Activated effector memory CD4-positive, alpha-beta T cell treated with Interleukin-2 at 50 U/mL for 16 hours (primary cell): ENCODE measurements around the gene TBCD.

Experiments
- DNase-seq: peaks from one replicate; pipeline ENCODE4 v3.0.0-alpha.2; 2020

The TBCD gene

DNA sequence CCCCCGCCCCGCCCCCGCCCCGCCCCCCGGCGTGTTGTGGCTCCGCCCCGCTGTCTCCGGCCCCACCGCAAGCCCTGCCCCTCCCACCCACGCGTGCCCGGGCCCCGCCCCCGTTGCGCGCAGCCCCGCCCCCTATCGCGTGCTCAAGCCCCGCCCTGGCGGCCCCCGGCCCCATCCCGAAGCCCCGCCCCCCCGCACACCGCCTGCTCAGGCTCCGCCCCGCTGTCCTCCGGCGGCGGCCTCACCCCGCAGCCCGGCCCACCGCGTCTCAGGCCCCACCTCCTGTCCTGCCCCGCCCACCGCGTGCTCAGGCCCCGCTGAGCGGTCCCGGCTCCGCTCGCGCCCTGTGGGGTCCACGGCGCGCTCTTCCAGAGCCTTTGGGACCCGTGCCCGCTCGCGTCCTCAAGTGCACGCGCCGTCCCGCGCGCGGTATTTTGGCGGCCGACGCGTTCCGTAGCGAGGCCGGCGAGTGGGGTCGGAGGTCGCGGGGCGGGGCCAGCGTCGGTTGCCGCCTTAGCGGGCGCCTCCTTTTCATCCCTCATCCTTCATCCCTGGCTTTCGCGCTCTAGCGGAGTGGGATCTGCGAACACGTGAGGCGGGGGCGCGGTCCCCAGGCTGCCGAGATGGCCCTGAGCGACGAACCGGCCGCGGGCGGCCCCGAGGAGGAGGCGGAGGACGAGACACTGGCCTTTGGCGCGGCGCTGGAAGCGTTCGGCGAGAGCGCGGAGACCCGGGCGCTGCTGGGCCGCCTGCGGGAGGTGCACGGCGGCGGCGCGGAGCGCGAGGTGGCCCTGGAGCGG lies at the start of gene TBCD:
Gene TBCD, plus strand, starts transcription at position 495 of the 800 bp plus-strand sequence. Its CDS starts 129 bp downstream, at position 624.
- DNase-seq, result peak; percentile 82

DNA sequence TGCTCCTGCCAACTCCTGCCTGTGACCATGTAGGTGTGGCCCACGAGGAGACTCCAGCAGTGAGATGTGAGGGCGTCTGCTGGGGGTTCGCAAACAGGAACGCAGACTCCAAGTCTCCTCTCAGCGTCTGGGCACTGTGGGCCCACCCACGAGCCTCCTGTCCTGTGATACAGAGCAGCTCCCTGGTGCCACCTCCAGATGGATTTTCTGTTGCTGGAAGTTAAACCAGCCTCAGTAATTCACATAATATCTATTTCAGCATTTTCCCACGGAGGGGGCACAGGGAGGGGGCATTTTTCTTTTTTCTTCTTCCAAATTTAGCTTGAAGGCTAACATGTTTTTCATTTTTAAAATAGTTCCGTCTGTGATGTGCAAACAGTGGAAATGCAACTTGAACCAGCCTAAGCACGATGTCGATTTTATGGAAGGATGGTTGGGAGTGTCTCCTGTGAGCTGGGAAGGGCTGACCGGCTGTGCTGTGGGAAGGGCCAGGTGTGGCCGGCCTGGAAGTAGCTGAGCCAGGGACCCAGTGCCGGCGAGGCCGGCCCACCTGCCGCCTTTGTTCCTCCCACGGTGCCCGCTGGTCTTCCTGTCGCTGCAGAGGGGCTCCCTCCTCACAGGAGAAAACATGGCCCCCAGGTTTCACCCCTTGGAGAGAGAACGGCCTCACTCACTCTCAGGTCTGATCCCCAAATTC lies 49.5 kb upstream of the TBCD start:
- no peak for DNase-seq

DNA sequence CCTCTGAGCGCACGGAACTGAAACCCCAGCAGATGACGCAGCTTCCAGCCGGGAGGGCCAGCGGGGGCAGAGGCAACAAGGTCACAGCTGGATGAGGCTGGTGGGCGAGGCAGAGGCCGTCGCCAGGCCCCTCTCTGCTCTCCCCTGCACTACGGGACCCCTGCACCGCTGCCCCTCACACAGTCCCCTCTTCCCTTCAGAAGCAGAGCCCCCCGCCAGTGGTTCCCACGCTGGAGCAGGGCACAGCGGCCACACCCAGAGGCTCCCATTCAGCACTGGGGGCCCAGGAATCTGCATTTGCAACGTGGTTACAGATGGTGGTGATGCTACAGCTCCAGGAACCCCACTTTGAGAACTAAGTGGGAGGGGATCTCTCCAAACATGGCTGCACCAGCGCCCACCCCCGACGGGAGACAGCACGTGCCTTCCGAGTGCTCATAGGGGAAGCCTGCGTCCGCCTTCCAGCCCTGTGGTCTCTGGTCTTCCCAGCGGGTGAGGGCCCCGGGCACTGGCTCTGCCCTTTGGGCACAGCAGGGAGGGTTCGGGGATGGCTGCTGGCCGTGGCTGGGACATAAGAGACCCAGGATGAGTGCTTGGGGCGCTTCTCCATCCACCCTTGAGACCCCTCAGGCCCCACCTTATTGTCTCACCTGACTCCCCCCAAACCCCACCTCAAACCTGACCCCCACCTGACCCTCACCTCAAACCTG lies 48.7 kb upstream of the TBCD start:
- no peak for DNase-seq

DNA sequence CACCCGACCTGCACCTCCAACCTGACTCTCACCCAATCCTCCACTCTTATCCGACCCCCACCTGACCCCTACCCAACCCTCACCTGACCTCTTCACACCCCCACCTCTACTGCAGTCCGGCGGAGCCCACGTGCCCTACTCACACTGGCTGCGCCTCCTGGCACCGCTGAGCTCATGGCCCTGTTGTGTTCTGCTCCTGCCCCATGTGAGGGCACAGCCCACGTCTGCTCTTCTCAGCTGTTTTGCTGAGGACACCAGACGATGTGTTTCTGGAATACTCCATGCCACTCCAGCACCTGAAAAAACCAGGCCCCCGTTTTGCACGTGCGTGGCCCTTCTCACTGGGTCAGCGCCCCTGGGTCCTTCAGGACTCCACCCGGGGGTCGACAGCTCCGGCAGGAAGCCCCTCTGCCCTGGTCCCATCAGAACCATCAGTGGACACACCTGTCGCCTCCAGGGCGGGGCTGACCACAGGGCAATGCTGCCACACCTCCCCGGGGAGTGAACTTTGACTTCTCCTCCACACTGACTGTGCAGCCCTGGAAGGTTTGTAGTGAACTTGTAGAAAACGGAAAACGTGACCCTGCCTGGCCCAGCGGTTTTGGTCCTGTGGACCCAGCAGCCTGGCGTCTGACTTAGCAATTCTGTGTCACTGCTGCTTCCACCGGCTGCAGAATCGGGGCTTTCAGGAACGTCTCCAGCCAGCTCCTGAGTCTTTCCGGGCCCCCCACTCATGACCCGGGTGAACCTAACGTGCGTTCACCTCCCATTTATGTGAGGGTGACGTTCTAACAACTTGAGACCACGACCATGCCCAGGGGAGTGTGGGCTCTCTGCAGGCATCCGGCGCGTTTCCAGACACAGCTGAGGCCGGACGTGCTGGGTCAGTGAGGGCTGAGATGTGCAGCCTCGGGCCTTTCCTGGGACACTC lies 47.7 kb upstream of the TBCD start:
- no peak for DNase-seq

DNA sequence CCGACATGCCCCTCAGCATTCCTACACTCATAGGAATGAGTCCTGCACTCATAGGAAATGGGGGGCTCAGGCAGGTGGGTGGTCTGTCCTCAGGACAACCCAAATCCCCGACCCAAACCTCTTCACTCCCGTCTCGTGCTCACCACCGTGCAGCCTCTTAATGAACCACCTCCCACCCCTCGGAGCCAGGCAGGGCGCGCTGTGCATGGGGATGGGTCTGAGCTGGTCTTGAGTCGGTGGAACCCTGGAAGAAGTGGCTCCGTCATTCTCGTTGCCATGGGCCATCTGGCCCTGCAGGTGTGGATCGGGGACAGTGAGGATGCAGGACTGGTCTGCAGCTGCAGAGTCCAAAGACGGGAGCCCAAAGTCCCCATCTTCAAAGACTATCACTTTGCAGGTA lies 47.0 kb upstream of the TBCD start:
- DNase-seq, result no peak

DNA sequence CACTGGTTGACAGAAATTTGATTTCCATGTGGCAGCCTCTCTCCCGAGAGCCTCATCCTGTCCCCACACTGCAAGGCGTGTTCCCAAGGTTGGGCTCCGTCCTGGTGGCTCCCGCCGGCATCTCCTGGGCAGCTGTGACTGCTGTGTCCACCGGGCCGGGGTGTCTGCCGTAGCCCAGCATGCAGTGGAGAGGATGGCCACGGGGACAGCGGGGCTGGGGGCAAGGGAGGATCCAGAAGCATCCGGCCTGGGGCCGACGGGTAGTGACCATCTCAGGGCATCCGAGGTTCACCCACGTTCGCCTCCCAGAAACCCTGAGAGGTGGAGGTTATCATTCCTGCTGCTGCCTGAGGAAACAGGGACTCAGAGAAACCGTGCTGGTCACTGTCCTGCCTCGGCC lies 46.1 kb upstream of the TBCD start:
- no peak for DNase-seq

DNA sequence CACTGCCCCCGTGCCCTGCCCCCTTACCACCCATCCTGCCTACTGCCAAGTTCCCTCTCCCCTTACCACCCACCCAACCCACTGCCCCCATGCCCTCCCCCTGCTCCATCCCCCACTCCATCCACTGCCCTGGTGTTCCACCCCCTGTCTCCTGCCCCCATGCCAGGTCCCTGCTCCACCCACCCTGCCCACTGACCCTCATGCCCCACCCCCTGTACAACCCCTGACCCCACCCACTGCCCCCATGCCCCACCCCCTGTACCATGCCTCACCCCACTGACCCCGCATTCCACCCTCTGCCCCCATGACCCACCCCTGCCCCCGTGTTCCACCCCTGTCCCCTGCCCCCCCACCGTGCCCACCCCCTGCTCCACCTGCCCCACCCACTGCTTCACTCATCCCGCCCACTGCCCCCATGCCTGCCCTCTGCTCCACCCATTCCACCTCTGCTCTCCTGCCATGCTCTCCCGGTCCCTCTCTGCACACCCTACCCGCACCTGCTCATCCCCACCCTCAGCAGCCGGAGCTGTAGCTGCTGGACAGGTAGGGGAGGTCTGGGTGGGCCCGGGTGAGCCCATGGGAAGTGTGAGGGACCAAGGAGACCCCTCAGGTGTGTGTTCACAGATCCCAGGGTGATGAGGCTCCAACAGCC lies 42.7 kb upstream of the TBCD start:
- DNase-seq, result no peak

DNA sequence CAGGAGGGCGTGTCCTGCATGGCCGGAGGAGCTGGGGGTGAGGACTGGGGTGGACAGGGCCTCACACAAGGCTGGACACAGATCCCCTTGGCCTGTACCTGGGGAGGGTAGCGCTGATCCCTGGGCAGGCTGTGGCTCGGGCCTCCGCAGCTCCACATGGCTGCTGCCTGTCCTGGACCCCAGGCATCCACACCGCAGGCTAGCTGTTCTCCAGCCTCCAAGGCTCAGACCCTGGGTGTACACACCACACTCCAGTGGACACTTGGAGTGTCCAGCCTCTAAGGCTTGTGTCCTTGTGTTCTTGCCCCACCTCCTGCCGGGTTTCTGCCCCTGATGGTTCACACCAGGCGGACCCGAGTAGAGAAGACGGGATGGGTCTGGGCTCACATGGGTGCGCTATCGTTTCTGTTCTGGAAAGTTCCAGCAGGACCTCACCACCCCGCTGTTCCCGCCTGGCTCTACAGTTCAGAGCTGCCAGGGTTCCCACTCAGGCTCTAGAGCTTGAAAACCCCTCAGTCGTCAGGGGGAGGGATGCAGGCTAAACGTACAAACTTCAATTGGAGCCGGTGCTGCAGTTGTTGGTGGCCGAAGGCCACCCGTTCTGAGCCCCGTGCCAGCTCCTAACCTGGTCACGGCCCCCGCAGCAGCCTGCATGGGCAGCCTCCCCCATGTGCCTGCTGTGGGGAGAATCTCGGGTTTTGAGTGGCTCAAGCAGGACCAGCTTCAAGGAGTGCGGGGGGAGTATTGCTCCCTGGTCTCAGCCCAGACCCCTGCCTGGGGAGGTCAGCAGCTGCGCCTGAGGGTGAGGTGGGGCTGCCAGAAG lies 42.0 kb upstream of the TBCD start:
- DNase-seq, result no peak

DNA sequence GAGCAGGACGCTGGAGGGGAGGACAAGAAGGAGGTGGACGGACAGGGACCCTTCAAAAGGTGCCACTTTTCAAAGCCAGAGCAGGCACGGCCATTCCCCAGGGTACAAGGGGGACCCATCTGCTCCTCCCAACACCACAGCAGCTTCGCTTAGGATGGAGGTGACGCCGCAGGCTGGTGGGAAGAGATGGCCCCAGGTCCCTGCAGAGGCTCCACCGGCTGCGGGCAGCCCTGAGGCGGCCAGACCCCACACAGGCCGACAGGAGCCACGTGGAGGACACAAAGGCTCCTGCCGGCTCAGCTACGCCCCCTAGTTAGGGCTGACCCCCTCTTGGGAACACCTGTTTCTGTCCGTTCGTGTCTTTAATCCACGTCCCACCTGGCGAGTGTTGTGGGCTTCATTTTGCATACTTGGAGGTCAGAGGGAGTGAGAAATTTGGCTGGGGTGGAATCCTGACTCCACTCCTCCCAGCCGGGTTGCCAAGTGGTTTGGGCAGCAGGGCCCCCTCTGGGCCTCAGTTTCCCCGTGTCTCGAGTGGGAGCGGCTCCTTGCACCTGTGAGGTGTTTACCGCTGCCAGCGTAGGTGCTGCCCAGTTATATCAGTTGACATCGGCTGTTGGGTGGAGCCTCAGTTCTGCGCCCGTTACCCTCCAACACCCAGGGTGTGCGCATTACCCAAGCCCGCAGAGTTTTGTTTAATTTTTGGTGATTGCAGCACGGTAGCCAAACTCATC lies 41.2 kb upstream of the TBCD start:
- DNase-seq, result no peak

DNA sequence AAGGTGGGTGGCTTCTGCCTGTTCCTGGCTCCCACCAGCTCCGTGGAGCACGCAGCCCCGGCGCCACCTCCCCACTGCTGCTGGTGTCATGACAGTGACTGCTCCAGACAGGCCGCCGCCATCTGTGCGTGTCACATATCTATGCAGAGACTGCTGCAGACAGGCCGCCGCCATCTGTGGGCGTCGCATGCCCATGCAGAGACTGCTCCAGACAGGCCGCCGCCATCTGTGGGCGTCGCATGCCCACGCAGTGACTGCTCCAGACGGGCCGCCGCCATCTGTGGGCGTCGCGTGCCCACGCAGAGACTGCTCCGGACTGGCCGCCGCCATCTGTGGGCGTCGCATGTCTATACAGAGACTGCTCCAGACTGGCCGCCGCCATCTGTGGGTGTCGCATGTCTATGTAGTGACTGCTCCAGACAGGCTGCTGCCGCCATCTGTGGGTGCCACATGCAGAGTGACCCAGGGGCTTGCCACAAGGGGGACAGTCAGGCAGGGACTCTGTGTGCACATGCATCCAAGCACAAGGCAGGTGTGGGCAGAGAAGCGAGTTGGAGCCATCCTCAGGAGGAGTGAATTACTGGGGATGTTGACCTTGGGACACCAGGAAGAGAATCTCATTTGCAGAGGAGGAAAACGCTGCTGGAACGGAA lies 38.7 kb upstream of the TBCD start:
- DNase-seq, result no peak

DNA sequence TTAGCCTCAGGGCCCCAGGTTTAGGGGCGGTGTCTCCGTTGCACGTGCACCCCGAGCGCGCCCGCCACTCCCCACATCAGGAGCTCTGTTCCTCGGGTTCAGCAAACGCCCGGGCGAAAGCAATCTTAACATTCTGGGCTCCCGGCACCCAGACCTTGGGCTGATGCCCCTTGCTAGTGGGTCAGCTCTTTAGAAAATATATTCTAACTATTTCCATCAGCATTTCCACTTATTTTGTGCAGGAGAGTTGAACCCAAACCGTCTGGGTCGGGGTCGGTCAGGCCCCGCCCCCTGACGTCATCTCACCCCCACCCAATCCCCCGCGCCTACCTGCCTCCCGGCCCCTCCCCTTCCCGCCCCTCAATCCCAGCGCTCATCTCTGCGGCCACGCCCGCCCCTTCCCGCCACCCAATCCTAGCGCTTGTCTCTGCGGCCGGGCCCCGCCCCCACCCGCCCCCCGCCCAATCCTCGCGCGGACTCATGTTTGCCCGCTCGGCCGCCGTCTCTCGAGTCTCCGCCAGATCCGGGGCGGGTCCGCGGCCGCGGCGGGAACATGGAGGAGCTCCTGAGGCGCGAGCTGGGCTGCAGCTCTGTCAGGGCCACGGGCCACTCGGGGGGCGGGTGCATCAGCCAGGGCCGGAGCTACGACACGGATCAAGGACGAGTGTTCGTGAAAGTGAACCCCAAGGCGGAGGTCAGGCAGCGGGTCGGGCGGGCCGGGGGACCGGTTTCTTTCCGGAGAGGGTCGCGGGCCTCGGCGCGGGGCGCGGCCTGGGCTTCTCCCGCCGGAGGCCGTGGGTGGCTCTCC lies 35.5 kb upstream of the TBCD start, which contains the start of gene FN3KRP:
Gene FN3KRP, plus strand, starts transcription at position 504 of the 808 bp plus-strand sequence. Its CDS starts 50 bp downstream, at position 554.
- DNase-seq, result peak; percentile 76

DNA sequence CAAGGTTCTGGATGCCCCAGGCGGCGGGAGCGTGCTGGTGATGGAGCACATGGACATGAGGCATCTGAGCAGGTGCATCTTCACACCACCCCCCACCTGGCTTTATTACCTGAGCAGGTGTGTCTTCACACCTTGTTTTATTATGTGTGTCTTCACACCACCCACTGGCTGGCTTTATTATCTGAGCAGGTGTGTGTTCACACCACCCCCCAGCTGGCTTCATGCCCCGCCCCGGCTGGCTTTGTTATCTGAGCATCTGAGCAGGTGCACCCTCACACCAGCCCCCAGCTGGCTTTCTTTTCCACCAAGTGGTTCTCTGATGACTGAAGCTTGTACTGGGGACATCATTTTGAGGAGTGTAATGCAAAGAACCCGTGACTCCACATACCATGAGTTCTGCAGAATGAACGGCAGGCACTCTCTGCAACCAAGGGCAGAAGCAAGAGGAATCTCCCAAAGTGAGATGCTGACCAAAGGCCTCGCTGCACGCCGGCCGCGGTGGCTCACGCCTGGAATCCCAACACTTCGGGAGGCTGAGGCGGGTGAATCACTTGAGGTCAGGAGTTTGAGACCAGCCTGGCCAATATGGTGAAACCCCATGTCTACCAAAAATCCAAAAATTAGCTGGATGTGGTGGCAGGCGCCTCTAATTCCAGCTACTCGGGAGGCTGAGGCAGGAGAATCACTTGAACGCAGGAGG lies 32.7 kb upstream of the TBCD start:
- DNase-seq, result no peak

DNA sequence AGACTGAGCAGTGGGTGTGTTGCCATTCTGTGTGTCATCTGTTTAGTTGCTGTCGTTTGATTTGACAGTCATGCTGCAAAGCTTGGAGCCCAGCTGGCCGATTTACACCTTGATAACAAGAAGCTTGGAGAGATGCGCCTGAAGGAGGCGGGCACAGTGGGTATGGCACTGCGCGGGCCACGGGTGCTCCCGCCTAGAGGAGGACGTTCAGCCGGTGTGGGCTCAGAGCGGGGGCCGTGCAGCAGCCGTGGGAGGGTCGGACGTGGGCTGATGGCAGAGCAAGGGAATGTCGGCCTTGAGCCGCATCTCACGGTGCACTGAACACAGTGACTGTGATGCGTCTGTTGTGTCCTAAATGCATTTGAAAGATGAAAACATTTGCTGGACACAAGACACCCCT lies 31.7 kb upstream of the TBCD start:
- DNase-seq, result no peak

DNA sequence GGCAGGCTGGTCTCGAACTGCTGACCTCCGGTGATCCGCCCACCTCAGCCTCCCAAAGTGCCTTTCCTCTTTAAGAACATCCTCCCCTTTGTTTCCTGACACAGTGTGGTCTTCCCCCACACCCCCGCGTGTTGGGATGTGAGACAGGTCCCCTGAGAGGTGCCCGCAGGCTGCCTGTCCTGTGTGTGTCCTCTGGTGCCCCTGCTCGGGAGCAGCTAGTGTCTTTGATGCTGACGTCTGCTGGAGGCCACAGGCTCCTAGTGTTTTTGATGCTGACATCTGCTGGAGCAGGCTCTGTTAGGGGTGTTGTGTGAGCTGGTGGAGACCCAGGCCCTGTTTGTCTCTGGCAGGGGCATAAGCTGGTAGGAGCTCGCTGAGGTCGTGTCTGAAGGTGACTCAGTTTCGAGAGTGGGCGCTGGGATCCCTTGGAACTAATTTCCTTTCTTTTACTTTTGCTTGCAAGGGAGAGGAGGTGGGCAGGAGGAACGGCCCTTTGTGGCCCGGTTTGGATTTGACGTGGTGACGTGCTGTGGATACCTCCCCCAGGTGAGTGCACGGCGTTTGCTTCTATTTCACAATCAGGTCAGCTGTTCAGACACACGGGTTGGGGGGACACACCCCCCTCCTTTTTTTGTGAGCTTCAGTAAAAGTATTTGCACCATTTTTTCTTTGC lies 29.4 kb upstream of the TBCD start:
- no peak for DNase-seq

DNA sequence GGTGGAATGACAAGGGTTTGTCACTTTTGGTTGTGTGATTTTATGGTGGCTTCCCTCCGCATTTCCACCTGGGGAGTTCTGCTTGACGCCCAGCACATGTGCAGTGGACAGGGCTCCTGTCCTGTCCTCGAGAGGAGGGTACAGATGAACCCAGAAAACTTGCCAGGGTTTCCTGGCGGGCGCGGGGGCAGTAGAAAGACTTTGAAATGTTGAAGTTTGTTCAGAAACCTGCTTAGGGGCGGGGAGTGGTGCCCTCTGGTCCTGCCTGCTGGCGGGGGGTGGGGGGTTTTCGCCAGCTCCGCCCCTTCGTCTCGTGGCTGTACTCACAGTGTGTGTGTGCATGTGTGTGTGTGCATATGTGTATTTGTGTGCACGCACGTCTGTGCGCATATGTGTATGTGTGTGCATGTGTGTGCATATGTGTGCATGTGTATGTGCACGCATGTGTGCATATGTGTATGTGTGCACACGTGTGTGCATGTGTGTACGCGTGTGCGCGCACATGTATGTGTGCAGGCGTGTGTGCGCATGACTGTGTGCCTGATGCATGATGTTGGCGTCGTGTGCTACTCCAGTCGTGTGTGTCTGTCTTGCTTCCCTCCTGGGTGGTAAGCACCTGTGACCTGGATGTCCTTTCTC lies 28.6 kb upstream of the TBCD start:
- DNase-seq, result no peak

DNA sequence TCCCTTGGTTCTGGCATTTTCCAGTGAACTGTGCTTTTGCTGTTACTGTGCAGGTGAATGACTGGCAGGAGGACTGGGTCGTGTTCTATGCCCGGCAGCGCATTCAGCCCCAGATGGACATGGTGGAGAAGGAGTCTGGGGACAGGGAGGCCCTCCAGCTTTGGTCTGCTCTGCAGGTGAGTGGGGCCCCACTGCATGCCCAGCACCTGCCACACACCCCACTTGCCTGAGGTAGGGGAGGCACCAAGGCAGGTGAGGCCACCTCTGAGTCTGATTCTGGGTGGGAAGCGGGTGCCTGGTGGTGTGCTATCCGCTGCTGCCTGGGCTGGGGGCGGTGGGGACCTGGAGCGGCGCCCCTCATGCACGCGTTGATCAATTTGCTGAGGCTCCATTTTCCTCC lies 25.4 kb upstream of the TBCD start:
- DNase-seq, result no peak
